ENCODE data around the gene NPLOC4. TPM values are rescaled to one million over a fixed set of nuclear protein-coding genes. Genes with fewer than 3 reads are reported as not detected.

Gene NPLOC4
- total and polyA plus RNA-seq, 8 donors, result 24.0 to 284 (median 54.8) TPM

GRCh38 chr17:81576621-81577277 lies 60.2 kb downstream of the NPLOC4 start:
- H3K4me3 ChIP-seq, result peak overlapping the region in 1 of 4 donors; percentile 8
- peaks cover 25 to 35% (median 31%) of the 10 kb centered on the region in 4 donors for H3K4me1 ChIP-seq
- no peaks in the 10 kb centered on the region for H3K9me3 ChIP-seq
- intact Hi-C loops (cut with DNase I; ENCODE audit: low total_unique reads), result no loop called here
- WGBS, 5 donors, result 38 to 54% (median 45%) methylated on average over 16 to 17 of the region's 17 CpGs
- peak overlapping the region; percentile 24 to 81 (median 55) for H3K27ac ChIP-seq
- DNase-seq, result peak in 1 of 2 donors; percentile 34
- H3K27me3 ChIP-seq, result no peaks in the 10 kb centered on the region
- TF ChIP-seq POLR2AphosphoS5 (IDR thresholded peaks at IDR 0.05) (peak in 1 of 3 donors; percentile 12), CTCF (IDR thresholded peaks at IDR 0.05) (no peak), POLR2A (IDR thresholded peaks at IDR 0.05) (no peak)
- H3K36me3 ChIP-seq, result peaks cover 19 to 80% (median 76%) of the 10 kb centered on the region in 4 donors

DNA sequence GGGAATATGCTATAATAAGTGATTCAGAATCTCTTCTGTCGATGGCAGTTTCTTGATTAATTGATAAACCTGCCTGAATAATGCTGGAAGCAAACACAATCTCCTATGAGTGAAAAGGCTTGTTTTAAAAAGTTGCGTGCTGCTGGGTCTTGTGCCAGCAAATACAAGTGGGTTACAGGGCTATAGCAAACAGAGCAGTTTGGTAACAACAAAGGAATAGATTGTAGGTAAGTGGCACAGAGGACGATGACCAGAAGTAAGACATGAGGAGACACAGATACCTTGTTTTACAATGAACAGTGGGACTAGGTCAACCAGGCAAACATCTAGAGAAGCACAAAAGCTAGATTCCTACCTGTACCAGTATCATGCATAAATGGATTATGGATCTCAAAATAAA lies 61.1 kb downstream of the NPLOC4 start:
- Histone ChIP-seq H3K27me3 (no peaks in the 10 kb centered on the region), H3K9me3 (no peaks in the 10 kb centered on the region), H3K4me1 (peaks cover 25 to 35% (median 31%) of the 10 kb centered on the region in 4 donors), H3K4me3 (no peak overlapping the region), H3K36me3 (peaks cover 26 to 82% (median 78%) of the 10 kb centered on the region in 4 donors), H3K27ac (peak overlapping the region in 1 of 5 donors; percentile 81)
- DNase-seq, result no peak
- 37 to 64% (median 49%) methylated on average over 3 of the region's 3 CpGs for WGBS, 5 donors
- TF ChIP-seq POLR2AphosphoS5 (IDR thresholded peaks at IDR 0.05), result no peak
- TF ChIP-seq EP300 (IDR thresholded peaks at IDR 0.05), result no peak
- no peak for TF ChIP-seq POLR2A (IDR thresholded peaks at IDR 0.05)
- TF ChIP-seq CTCF (IDR thresholded peaks at IDR 0.05), result no peak
- intact Hi-C loops (cut with DNase I; ENCODE audit: low total_unique reads), result no loop called here

DNA sequence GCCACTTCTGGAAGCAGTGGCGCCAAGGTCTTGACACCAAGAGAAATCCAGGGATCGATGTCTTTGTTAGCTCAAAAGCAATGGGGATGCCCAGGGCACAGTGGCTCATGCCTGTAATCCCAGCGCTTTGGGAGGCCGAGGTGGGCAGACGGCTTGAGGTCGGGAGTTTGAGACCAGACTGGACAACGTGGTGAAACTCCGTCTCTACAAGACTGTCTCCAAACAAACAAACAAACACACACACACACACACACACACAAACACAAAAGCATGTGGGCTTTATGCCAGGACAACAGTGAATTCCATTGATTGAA lies 62.3 kb downstream of the NPLOC4 start:
- no peaks in the 10 kb centered on the region for H3K9me3 ChIP-seq
- peaks cover 25 to 35% (median 31%) of the 10 kb centered on the region in 4 donors for H3K4me1 ChIP-seq
- H3K27me3 ChIP-seq, result no peaks in the 10 kb centered on the region
- 77 to 87% (median 82%) methylated on average over 8 of the region's 8 CpGs for WGBS, 5 donors
- peaks cover 38 to 82% (median 79%) of the 10 kb centered on the region in 4 donors for H3K36me3 ChIP-seq
- H3K27ac ChIP-seq, result no peak overlapping the region
- no peak for DNase-seq
- intact Hi-C loops (cut with DNase I; ENCODE audit: low total_unique reads), result no loop called here
- TF ChIP-seq CTCF (IDR thresholded peaks at IDR 0.05) (no peak), EP300 (IDR thresholded peaks at IDR 0.05) (no peak), POLR2AphosphoS5 (IDR thresholded peaks at IDR 0.05) (no peak)
- H3K4me3 ChIP-seq, result no peak overlapping the region

- H3K36me3 ChIP-seq, result peaks cover 38 to 82% (median 79%) of the 10 kb centered on the region in 4 donors
- H3K4me1 ChIP-seq, result peaks cover 25 to 38% (median 32%) of the 10 kb centered on the region in 4 donors
- intact Hi-C loops (cut with DNase I; ENCODE audit: low total_unique reads), result no loop called here
- H3K27ac ChIP-seq, result no peak overlapping the region
- WGBS, 5 donors, result 83 to 89% (median 86%) methylated on average over 17 of the region's 17 CpGs
- H3K9me3 ChIP-seq, result no peaks in the 10 kb centered on the region
- no peaks in the 10 kb centered on the region for H3K27me3 ChIP-seq
- H3K4me3 ChIP-seq, result no peak overlapping the region
- DNase-seq, result no peak
- TF ChIP-seq EP300 (IDR thresholded peaks at IDR 0.05), result no peak
- TF ChIP-seq POLR2AphosphoS5 (IDR thresholded peaks at IDR 0.05), result no peak
- no peak for TF ChIP-seq POLR2A (IDR thresholded peaks at IDR 0.05)
- no peak for TF ChIP-seq CTCF (IDR thresholded peaks at IDR 0.05)
Observed at GRCh38 chr17:81573794-81574642, 62.9 kb downstream of the NPLOC4 start.

Measured in stomach (tissue), 9 donors.